Liver (tissue), 9 donors: ENCODE measurements around the gene CD300LG. TPM values are rescaled to one million over a fixed set of nuclear protein-coding genes. Genes with fewer than 3 reads are reported as not detected.

ENCODE experiments used
- DNase-seq: peaks from one replicate; pipeline ENCODE4 v3.0.0-alpha.2; 2017; ENCODE audit warnings: low spot score
- H3K27ac ChIP-seq, 2 donors: one replicate each; pipeline ENCODE4 v1.7.0; 2013; ENCODE audit warnings: inconsistent platforms in 2 of 2, low read length in 2 of 2, control low read depth in 1 of 2, low read depth in 1 of 2, mild to moderate bottlenecking in 1 of 2
- H3K27me3 ChIP-seq, 4 donors: one replicate each; pipeline versions ENCODE4 v1.6.1 to v1.7.0; 2013; ENCODE audit warnings: low read length in 3 of 4, inconsistent platforms in 1 of 4, mild to moderate bottlenecking in 1 of 4, moderate library complexity in 1 of 4; ENCODE audit not compliant: control insufficient read depth in 4 of 4, insufficient read depth in 4 of 4
- H3K36me3 ChIP-seq, 4 donors: one replicate each; pipeline versions ENCODE4 v1.6.1 to v1.7.0; 2013; ENCODE audit warnings: low read length in 3 of 4, mild to moderate bottlenecking in 3 of 4, low read depth in 1 of 4, moderate library complexity in 1 of 4; ENCODE audit not compliant: control insufficient read depth in 4 of 4, insufficient read depth in 3 of 4
- H3K4me1 ChIP-seq, 4 donors: one replicate each; pipeline versions ENCODE4 v1.6.1 to v1.7.0; 2013; ENCODE audit warnings: low read length in 3 of 4, mild to moderate bottlenecking in 3 of 4, moderate library complexity in 1 of 4; ENCODE audit not compliant: control insufficient read depth in 4 of 4, insufficient read depth in 4 of 4
- H3K4me3 ChIP-seq, 3 donors: one replicate each; pipeline versions ENCODE4 v1.6.1 to v1.7.0; 2013; ENCODE audit warnings: low read length in 3 of 3, control low read depth in 1 of 3, low read depth in 1 of 3, mild to moderate bottlenecking in 1 of 3
- H3K9ac ChIP-seq, 2 donors: one replicate each; pipeline ENCODE4 v1.7.0; 2013; ENCODE audit warnings: low read length in 2 of 2, mild to moderate bottlenecking in 2 of 2, moderate library complexity in 2 of 2, control low read depth in 1 of 2, low read depth in 1 of 2
- H3K9me3 ChIP-seq, 4 donors: one replicate each; pipeline versions ENCODE4 v1.6.1 to v1.7.0; 2013; ENCODE audit warnings: low read length in 3 of 4; ENCODE audit not compliant: control insufficient read depth in 4 of 4
- ATF3 ChIP-seq: IDR thresholded peaks from 2 replicates; pipeline ENCODE4 v1.6.1; 2016; ENCODE audit warnings: antibody characterized with exemption
- CTCF ChIP-seq: fragments of 150-350 bp; IDR thresholded peaks from 2 replicates; pipeline ENCODE4 v1.5.1; 2017; ENCODE audit warnings: improper control_type of control experiment, low read depth, low read length; ENCODE audit not compliant: missing input control
- EGR1 ChIP-seq, 2 donors: IDR thresholded peaks; 2 replicates each; pipeline ENCODE4 v1.6.1; 2016 to 2018; ENCODE audit warnings: antibody characterized with exemption in 2 of 2, low read depth in 2 of 2
- FOXA1 ChIP-seq: IDR thresholded peaks from 2 replicates; pipeline ENCODE4 v1.6.1; 2016; ENCODE audit warnings: antibody characterized with exemption
- FOXA2 ChIP-seq: IDR thresholded peaks from 2 replicates; pipeline ENCODE4 v1.6.1; 2016; ENCODE audit warnings: antibody characterized with exemption
- GABPA ChIP-seq, 2 donors: IDR thresholded peaks in 1 of 2; conservative IDR thresholded peaks in 1 of 2; 2 replicates each; pipeline ENCODE4 v1.6.1; 2016; ENCODE audit warnings: antibody characterized with exemption in 2 of 2, mild to moderate bottlenecking in 1 of 2, moderate library complexity in 1 of 2
- HNF4A ChIP-seq, 2 donors: conservative IDR thresholded peaks; 2 replicates each; pipeline ENCODE4 v1.6.1; 2016; ENCODE audit warnings: antibody characterized with exemption in 2 of 2, mild to moderate bottlenecking in 2 of 2
- HNF4G ChIP-seq: IDR thresholded peaks from 2 replicates; pipeline ENCODE4 v1.6.1; 2016; ENCODE audit warnings: antibody characterized with exemption
- JUND ChIP-seq, 2 donors: IDR thresholded peaks; 2 replicates each; pipeline ENCODE4 v1.6.1; 2016; ENCODE audit warnings: antibody characterized with exemption in 2 of 2
- MAX ChIP-seq: IDR thresholded peaks from 2 replicates; pipeline ENCODE4 v1.6.1; 2016; ENCODE audit warnings: antibody characterized with exemption
- NR2F2 ChIP-seq: IDR thresholded peaks from 2 replicates; pipeline ENCODE4 v1.6.1; 2016; ENCODE audit warnings: antibody characterized with exemption
- RAD21 ChIP-seq, 2 donors: IDR thresholded peaks; 2 replicates each; pipeline ENCODE4 v1.6.1; 2016; ENCODE audit warnings: antibody characterized with exemption in 2 of 2, mild to moderate bottlenecking in 2 of 2
- REST ChIP-seq: IDR thresholded peaks from 2 replicates; pipeline ENCODE4 v1.6.1; 2016; ENCODE audit warnings: antibody characterized with exemption, mild to moderate bottlenecking
- RXRA ChIP-seq, 2 donors: IDR thresholded peaks; 2 replicates each; pipeline ENCODE4 v1.6.1; 2017 to 2018; ENCODE audit warnings: antibody characterized with exemption in 2 of 2, mild to moderate bottlenecking in 1 of 2
- SP1 ChIP-seq: IDR thresholded peaks from 2 replicates; pipeline ENCODE4 v1.6.1; 2018; ENCODE audit warnings: antibody characterized with exemption, mild to moderate bottlenecking
- TAF1 ChIP-seq: conservative IDR thresholded peaks from 2 replicates; pipeline ENCODE4 v1.6.1; 2016; ENCODE audit warnings: antibody characterized with exemption, mild to moderate bottlenecking
- YY1 ChIP-seq: IDR thresholded peaks from 2 replicates; pipeline ENCODE4 v1.6.1; 2016; ENCODE audit warnings: antibody characterized with exemption, mild to moderate bottlenecking
- ZBTB33 ChIP-seq: IDR thresholded peaks from 2 replicates; pipeline ENCODE4 v1.6.1; 2016; ENCODE audit warnings: antibody characterized with exemption
- WGBS: extraction: QIAGEN DNeasy Blood & Tissue Kit; methylation state at CpG from one replicate; pipeline ENCODE4 v1.1.7; 2013; 5-methylcytosine and 5-hydroxymethylcytosine counted together
- polyA plus RNA-seq, 2 donors: library from polyadenylated mRNA; stranded (reverse) in 1 of 2; unstranded in 1 of 2; fragments of 200-250 nt in 1 of 2; fragments of >200 nt in 1 of 2; fragmentation: Nextera tagmentation in 1 of 2; extraction: Ambion mirVana in 1 of 2; gene quantifications; one replicate each; pipeline versions ENCODE4 v1.2.1 to v1.2.3, GENCODE V29; 2013 to 2015
- total RNA-seq, 2 donors: library from RNA; depleted of rRNA; stranded (reverse); fragments of >200 nt; gene quantifications; one replicate each; pipeline ENCODE4 v1.2.3, GENCODE V29; 2014
- donor health status: healthy.
- donor health status: healthy.
- donor health status: healthy.
- donor health status: healthy.
- donor health status: healthy.

The CD300LG gene
- total and polyA plus RNA-seq, 4 donors: 0.14 to 0.58 (median 0.20) TPM

- TF ChIP-seq GABPA (IDR thresholded peaks at IDR 0.05 in 1 of 2, conservative IDR thresholded peaks at IDR 0.05 in 1 of 2) (no peak), JUND (IDR thresholded peaks at IDR 0.05) (no peak)
These were observed 61.2 kb downstream of the CD300LG start (continued) for GRCh38 chr17:43907998-43908721.

GRCh38 chr17:43909537-43910231, 62.7 kb downstream of the CD300LG start:
- 59% methylated on average over 7 of the region's 7 CpGs for WGBS
- H3K9me3 ChIP-seq: no peaks in the 10 kb centered on the region
- peaks cover 0 to 18% (median 8%) of the 10 kb centered on the region in 4 donors for H3K27me3 ChIP-seq

More at GRCh38 chr17:43909537-43910231, 62.7 kb downstream of the CD300LG start:
- no peak for TF ChIP-seq ZBTB33
- no peak for TF ChIP-seq CTCF
- no peak for TF ChIP-seq RAD21 (IDR thresholded peaks at IDR 0.05)
- no peak for TF ChIP-seq MAX
- no peak for TF ChIP-seq EGR1 (IDR thresholded peaks at IDR 0.05; ENCODE audit: low read depth in 2 of 2)
- no peak for TF ChIP-seq TAF1
- TF ChIP-seq NR2F2: no peak
- TF ChIP-seq RXRA (IDR thresholded peaks at IDR 0.05): no peak
- no peak for TF ChIP-seq HNF4A (conservative IDR thresholded peaks at IDR 0.05)
- no peak for TF ChIP-seq YY1
- no peak for TF ChIP-seq REST
- TF ChIP-seq HNF4G: no peak
- TF ChIP-seq SP1: no peak
- no peak for TF ChIP-seq JUND (IDR thresholded peaks at IDR 0.05)
- no peak for TF ChIP-seq GABPA (IDR thresholded peaks at IDR 0.05 in 1 of 2, conservative IDR thresholded peaks at IDR 0.05 in 1 of 2)
- no peak for TF ChIP-seq ATF3
- TF ChIP-seq FOXA2: no peak
- no peak for TF ChIP-seq FOXA1
- H3K27ac ChIP-seq: no peak overlapping the region
- H3K4me1 ChIP-seq: peaks cover 0 to 13% (median 10%) of the 10 kb centered on the region in 4 donors
- no peaks in the 10 kb centered on the region for H3K36me3 ChIP-seq
- no peak overlapping the region for H3K4me3 ChIP-seq
- no peak overlapping the region for H3K9ac ChIP-seq
- no peak for DNase-seq
